ENCODE measurements around the gene POM121C.
"Not testable (repeated sequence)": the region's sequence is repeated elsewhere in the genome, so short reads cannot be mapped to it uniquely, and the experiment has no call there.

POM121C gene

GRCh38 chr7:75403455-75404443 is 82.3 kb downstream of the POM121C start:
- DNase-seq; in situ Hi-C loops (cut with HindIII; ENCODE audit: low pct_ligation_motif_present, low pct_unique_long_range_greater_than_20kb, low sequenced_read_pairs): not testable (repeated sequence)

GRCh38 chr7:75400575-75400974 is 85.5 kb downstream of the POM121C start:
- DNase-seq; in situ Hi-C loops (cut with HindIII; ENCODE audit: low pct_ligation_motif_present, low pct_unique_long_range_greater_than_20kb, low sequenced_read_pairs): not testable (repeated sequence)

- DNase-seq; in situ Hi-C loops (cut with HindIII; ENCODE audit: low pct_ligation_motif_present, low pct_unique_long_range_greater_than_20kb, low sequenced_read_pairs): not testable (repeated sequence)
Observed at GRCh38 chr7:75398771-75399700, 87.1 kb downstream of the POM121C start.

- in situ Hi-C loops (cut with HindIII; ENCODE audit: low pct_ligation_motif_present, low pct_unique_long_range_greater_than_20kb, low sequenced_read_pairs); DNase-seq: not testable (repeated sequence)
Observed at GRCh38 chr7:75397865-75398264, 88.2 kb downstream of the POM121C start.

- in situ Hi-C loops (cut with HindIII; ENCODE audit: low pct_ligation_motif_present, low pct_unique_long_range_greater_than_20kb, low sequenced_read_pairs): not testable (repeated sequence)
Observed at GRCh38 chr7:75395329-75395728, 90.8 kb downstream of the POM121C start, which contains the start of gene TRIM73. Gene TRIM73, plus strand, starts transcription at chr7:75395629. Its CDS starts 3,305 bp downstream, at chr7:75398934.

GRCh38 chr7:75393194-75393593 is 92.9 kb downstream of the POM121C start:
- in situ Hi-C loops (cut with HindIII; ENCODE audit: low pct_ligation_motif_present, low pct_unique_long_range_greater_than_20kb, low sequenced_read_pairs); DNase-seq: not testable (repeated sequence)

More at GRCh38 chr7:75395329-75395728, 90.8 kb downstream of the POM121C start, which contains the start of gene TRIM73:
- DNase-seq: not testable (repeated sequence)

GRCh38 chr7:75374519-75375317 is 111.4 kb downstream of the POM121C start:
- DNase-seq; in situ Hi-C loops (cut with HindIII; ENCODE audit: low pct_ligation_motif_present, low pct_unique_long_range_greater_than_20kb, low sequenced_read_pairs): not testable (repeated sequence)

GRCh38 chr7:75374144-75374518 is 112.0 kb downstream of the POM121C start:
- DNase-seq; in situ Hi-C loops (cut with HindIII; ENCODE audit: low pct_ligation_motif_present, low pct_unique_long_range_greater_than_20kb, low sequenced_read_pairs): not testable (repeated sequence)

GRCh38 chr7:75367313-75367712 is 118.8 kb downstream of the POM121C start:
- DNase-seq; in situ Hi-C loops (cut with HindIII; ENCODE audit: low pct_ligation_motif_present, low pct_unique_long_range_greater_than_20kb, low sequenced_read_pairs): not testable (repeated sequence)
